GM13977 (cell line): ENCODE measurements around the gene NDUFA11.
A peak's percentile ranks its signal among the peaks of the same experiment; 100 is the strongest.

Experiments used
- DNase-seq: peaks from one replicate; pipeline ENCODE4 v3.0.0; 2012; ENCODE audit warnings: low spot score
- in situ Hi-C: fragments of 300-500 bp; cut with MboI; formaldehyde crosslinking; loops from one replicate; pipeline ENCODE4 v1.12.0; 2022; ENCODE audit warnings: low sequenced_read_pairs, low pct_unique_long_range_greater_than_20kb, mixed read lengths, inconsistent platforms; ENCODE audit not compliant: unreplicated experiment
- TF ChIP-seq, protein P1 (sequence below): IDR thresholded peaks from 2 replicates; pipeline ENCODE4 v1.5.1; 2012; ENCODE audit warnings: mild to moderate bottlenecking, control low read depth; ENCODE audit not compliant: insufficient read depth; ENCODE audit errors: extremely low read depth, missing control alignments

Gene NDUFA11

GRCh38 chr19:5932609-5933262 lies 29.1 kb upstream of the NDUFA11 start:
- in situ Hi-C loops = no loop called here
- TF ChIP-seq, protein P1, sequence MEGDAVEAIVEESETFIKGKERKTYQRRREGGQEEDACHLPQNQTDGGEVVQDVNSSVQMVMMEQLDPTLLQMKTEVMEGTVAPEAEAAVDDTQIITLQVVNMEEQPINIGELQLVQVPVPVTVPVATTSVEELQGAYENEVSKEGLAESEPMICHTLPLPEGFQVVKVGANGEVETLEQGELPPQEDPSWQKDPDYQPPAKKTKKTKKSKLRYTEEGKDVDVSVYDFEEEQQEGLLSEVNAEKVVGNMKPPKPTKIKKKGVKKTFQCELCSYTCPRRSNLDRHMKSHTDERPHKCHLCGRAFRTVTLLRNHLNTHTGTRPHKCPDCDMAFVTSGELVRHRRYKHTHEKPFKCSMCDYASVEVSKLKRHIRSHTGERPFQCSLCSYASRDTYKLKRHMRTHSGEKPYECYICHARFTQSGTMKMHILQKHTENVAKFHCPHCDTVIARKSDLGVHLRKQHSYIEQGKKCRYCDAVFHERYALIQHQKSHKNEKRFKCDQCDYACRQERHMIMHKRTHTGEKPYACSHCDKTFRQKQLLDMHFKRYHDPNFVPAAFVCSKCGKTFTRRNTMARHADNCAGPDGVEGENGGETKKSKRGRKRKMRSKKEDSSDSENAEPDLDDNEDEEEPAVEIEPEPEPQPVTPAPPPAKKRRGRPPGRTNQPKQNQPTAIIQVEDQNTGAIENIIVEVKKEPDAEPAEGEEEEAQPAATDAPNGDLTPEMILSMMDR = no peak

DNA sequence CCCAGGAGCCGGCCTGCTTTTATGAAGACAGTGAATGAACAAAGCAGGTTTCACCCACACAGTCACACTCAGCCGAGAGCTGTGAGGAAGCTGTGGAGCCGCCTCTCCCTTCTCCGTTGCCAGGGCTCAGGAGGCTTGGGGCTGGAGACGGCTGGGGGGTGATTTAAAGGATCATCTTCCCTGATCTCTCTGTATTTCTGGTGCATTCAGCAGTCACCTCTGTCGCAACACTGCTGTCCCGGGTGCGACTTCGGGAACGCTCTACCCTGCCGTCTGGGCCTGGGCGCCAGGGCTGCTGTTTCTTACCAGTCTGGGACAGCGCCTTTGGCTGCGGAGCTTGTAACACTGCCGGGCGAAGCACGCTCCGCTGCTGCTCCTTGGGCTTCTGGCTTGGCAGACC lies 28.6 kb upstream of the NDUFA11 start:
- in situ Hi-C loops = no loop called here
- TF ChIP-seq, protein P1 = no peak
- DNase-seq = no peak

More at GRCh38 chr19:5932609-5933262, 29.1 kb upstream of the NDUFA11 start:
- no peak for DNase-seq

DNA sequence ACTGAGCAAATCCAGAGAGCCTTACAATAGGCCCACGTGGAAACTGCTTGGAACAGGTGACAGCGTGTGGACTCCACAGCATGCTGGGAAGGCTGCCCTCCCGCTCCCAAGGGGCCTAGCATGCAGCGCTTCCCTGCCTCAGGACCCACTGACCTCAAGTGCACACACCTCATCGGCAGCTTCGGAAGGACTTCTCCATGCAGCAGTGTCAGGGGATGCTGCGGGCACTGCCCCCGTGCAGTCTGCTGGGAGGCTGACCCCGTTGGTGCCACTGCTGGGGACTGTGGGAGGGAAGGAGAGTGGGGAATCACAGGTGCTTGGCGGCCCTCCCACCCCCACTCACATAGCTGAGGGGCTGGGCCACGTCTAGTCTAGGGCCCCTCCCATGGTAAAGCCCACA lies 27.7 kb upstream of the NDUFA11 start:
- in situ Hi-C loops = no loop called here
- TF ChIP-seq, protein P1 = no peak
- no peak for DNase-seq

DNA sequence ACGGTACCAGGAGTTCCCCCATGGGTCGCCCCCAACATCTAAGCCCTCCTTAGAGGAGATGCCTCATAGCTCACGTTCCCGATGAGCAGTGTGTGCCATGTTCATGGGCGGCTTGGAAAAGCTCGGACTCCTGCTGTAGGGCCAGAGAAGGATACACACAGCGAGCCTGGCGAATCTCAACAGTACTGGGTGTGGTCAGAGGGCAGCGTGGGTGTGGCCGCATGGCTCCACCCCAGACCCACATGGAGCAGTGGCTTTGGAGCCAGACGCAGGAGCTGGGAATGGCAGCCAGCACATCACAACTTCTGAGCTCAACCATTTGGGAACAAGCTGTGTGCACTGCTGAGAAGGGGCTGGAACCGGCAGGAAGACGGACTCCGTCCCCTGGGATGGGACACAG lies 26.0 kb upstream of the NDUFA11 start:
- no peak for DNase-seq
- in situ Hi-C loops = no loop called here
- TF ChIP-seq, protein P1 = no peak

DNA sequence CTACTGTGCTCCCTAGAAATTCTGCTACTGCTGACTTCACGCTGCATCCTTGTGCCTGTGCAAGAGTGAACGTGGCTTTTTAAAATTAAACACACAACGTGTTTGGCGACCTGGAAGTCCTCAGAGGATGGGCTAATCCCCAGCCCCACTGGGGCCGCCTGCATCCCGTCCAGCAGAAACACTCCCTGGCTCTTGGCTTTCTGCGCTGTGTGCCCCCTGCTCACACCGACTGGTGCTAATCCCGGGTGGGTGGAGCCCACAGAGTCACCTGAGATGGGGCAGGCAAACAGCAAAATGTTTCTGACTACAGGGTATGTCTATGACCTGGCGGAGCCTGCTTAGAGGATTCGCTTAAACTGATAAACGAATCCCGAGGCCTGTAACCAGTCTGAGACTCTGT lies 25.6 kb upstream of the NDUFA11 start:
- DNase-seq = no peak
- TF ChIP-seq, protein P1 = no peak
- in situ Hi-C loops = no loop called here

DNA sequence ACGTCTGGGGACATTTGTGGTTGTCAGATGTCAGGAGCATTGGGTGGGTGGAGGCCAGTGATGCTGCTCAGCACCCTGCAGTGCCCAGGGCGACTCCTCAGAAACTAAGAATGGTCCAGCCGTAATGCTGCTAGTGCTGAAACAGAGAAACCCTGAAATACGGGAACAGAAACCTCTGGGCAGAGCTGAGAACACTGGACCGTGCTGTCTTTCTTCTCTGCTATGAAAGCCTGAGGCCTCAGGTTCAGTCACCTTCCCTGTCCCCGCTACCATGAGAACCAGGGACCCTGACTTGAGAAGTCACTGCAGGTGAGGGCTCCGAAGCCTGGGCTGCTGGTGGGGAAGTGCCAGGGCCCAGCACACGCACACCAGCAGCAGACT lies 23.8 kb upstream of the NDUFA11 start:
- TF ChIP-seq, protein P1 = no peak
- DNase-seq = peak; percentile 55
- in situ Hi-C loops = no loop called here
